Measurements from ENCODE around the gene SAMD13. TPM values are rescaled to one million over a fixed set of nuclear protein-coding genes. Genes with fewer than 3 reads are reported as not detected.

The SAMD13 gene
- total and polyA plus RNA-seq, 2 of the 4 experiments (the other 2 are of a cell fraction): 0.27 to 0.36 TPM

DNA sequence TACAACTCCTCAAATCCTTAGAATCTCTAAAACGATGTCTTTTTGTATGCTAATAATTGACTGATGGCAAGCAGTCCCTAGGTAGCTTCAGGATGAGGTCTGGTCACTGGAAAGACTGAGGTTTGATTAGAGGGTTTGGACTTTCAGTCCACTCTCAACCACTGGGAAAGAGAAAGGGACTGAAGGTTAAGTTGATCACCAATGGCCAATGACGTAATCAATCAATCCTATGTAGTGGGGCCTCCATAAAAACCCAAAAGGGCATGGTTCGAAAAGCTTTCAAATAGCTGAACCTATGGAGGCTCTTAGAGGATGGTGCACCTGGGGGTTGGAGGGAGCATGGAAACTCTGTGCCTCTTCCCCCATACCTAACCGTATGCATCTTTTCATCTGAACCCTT is 57.2 kb downstream of the SAMD13 start:
- no peaks in the 10 kb centered on the region for H3K79me1 ChIP-seq (ENCODE audit: low read depth in 1 of 2, low read length in 2 of 2)
- no CpG with 5 or more reads among the region's 4 CpGs for WGBS, 2 experiments (ENCODE audit: extremely low coverage in 2 of 2, insufficient read length in 1 of 2)

More for the DNA sequence above, 57.2 kb downstream of the SAMD13 start:
- Histone ChIP-seq H3K18ac (ENCODE audit: low read depth, low read length) (no peak overlapping the region), H3K14ac (replicated peaks; ENCODE audit: low read depth, low read length) (no peak overlapping the region), H2AK5ac (ENCODE audit: low read depth, low read length) (no peak overlapping the region), H3K9me1 (ENCODE audit: insufficient read depth, low read length) (no peaks in the 10 kb centered on the region), H3K23ac (ENCODE audit: low read depth, low read length) (no peak overlapping the region), H3K56ac (ENCODE audit: extremely low read depth, insufficient read depth, low read length) (no peak overlapping the region), H2BK120ac (ENCODE audit: low read depth, low read length) (no peak overlapping the region), H3K4me3 (ENCODE audit: insufficient read depth, low read depth, low read length) (no peak overlapping the region), H2BK5ac (ENCODE audit: low read depth, low read length, poor library complexity, severe bottlenecking) (no peak overlapping the region), H3K27me3 (ENCODE audit: control insufficient read depth, insufficient read depth, low read length) (no peaks in the 10 kb centered on the region), H3K9me3 (ENCODE audit: control insufficient read depth, insufficient read depth, low read length) (peaks cover 2% of the 10 kb centered on the region; the same call in 1 of the 2 replicates), H3K4me1 (ENCODE audit: control insufficient read depth, insufficient read depth, low read length) (peaks cover 7% of the 10 kb centered on the region), H2BK15ac (ENCODE audit: low read depth, low read length) (no peak overlapping the region), H4K91ac (ENCODE audit: insufficient read depth, low read depth, low read length) (no peak overlapping the region), H4K5ac (ENCODE audit: low read depth, low read length) (no peak overlapping the region), H2AFZ (replicated peaks; ENCODE audit: low read length, poor library complexity) (no peak overlapping the region), H4K8ac (ENCODE audit: low read depth in 2 of 2, low read length in 2 of 2) (no peak overlapping the region), H2BK20ac (ENCODE audit: low read depth, low read length) (no peak overlapping the region), H4K20me1 (ENCODE audit: insufficient read depth, low read length) (no peaks in the 10 kb centered on the region), H3K4ac (ENCODE audit: low read depth, low read length) (no peak overlapping the region), H3K27ac (ENCODE audit: insufficient read depth, low read length) (no peak overlapping the region), H3K36me3 (ENCODE audit: control insufficient read depth, insufficient read depth, low read length) (no peaks in the 10 kb centered on the region), H3K9ac (ENCODE audit: low read depth, low read length) (no peak overlapping the region), H2AK9ac (replicated peaks; ENCODE audit: low read depth, low read length, poor library complexity) (no peak overlapping the region), H3K4me2 (ENCODE audit: low read depth, low read length) (no peak overlapping the region)
- ATAC-seq (ENCODE audit: low read depth) (no peak), DNase-seq (no peak)
- dilution Hi-C loops (cut with HindIII; ENCODE audit: low sequenced_read_pairs, unreplicated experiment) (no loop called here), intact Hi-C loops (cut with micrococcal nuclease) (no loop called here), in situ Hi-C loops (cut with MboI; ENCODE audit: low sequenced_read_pairs) (no loop called here)
- TF ChIP-seq, protein P1, sequence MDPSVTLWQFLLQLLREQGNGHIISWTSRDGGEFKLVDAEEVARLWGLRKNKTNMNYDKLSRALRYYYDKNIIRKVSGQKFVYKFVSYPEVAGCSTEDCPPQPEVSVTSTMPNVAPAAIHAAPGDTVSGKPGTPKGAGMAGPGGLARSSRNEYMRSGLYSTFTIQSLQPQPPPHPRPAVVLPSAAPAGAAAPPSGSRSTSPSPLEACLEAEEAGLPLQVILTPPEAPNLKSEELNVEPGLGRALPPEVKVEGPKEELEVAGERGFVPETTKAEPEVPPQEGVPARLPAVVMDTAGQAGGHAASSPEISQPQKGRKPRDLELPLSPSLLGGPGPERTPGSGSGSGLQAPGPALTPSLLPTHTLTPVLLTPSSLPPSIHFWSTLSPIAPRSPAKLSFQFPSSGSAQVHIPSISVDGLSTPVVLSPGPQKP (IDR thresholded peaks at IDR 0.05; ENCODE audit: borderline replicate concordance, low read depth, low read length): no peak
- TF ChIP-seq RAD21 (IDR thresholded peaks at IDR 0.05; ENCODE audit: low read length) (no peak), SMC3 (IDR thresholded peaks at IDR 0.05; ENCODE audit: low read depth, low read length) (no peak), NFE2L2 (IDR thresholded peaks at IDR 0.05; ENCODE audit: low read depth, low read length) (no peak), FOS (IDR thresholded peaks at IDR 0.05; ENCODE audit: low read depth, low read length) (no peak), BHLHE40 (IDR thresholded peaks at IDR 0.05; ENCODE audit: low read depth, low read length) (no peak), CEBPB (IDR thresholded peaks at IDR 0.05; ENCODE audit: low read depth, low read length) (no peak)
- ChIA-PET POLR2A (ENCODE audit: unreplicated experiment) (no interaction called here), CTCF (interaction anchor here (0.5 kb wide), 1 partner anchor 77 kb away, joined by 3 read pairs; no protein-coding TSS in a partner anchor)
- no TSS peak for BruUV-seq (replicated peaks)
